Melanocyte of skin (primary cell): ENCODE data around the gene RHOJ. TPM values are rescaled to one million over a fixed set of nuclear protein-coding genes. Genes with fewer than 3 reads are reported as not detected.

Experiments
- total RNA-seq, 2 donors: library from RNA; depleted of rRNA; stranded (reverse); fragments of >200 nt; gene quantifications; 2 replicates each; pipeline ENCODE4 v1.2.3, GENCODE V29; 2012

The RHOJ gene
- 10 to 100 TPM; 45.8 to 58.3 TPM for total RNA-seq

DNA sequence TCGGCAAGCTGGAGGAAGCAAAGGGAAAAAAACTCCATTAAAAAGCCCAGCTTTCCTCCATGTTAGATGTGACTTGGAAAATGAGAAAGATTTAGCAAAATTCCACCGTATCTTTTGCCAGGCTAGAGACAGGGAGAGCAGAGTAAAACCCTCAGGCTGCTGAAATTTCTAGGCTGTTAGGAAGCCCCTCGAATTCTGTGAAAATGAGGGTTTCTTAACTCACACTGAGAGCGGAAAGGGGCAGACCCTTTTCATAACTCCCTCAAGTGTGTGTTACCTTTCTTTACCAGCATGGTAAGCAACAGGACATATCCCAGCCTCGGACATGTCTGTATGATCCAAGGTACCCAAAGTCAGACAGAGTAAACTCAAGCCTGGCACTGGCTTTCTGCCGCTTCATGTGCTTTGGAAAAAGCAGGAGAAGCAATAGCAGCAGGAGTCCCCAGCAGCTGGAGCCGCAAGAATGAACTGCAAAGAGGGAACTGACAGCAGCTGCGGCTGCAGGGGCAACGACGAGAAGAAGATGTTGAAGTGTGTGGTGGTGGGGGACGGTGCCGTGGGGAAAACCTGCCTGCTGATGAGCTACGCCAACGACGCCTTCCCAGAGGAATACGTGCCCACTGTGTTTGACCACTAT, at the start of gene RHOJ:
Gene RHOJ, plus strand, starts transcription at position 37 of the 637 bp plus-strand sequence. Its CDS starts 427 bp downstream, at position 464.

DNA sequence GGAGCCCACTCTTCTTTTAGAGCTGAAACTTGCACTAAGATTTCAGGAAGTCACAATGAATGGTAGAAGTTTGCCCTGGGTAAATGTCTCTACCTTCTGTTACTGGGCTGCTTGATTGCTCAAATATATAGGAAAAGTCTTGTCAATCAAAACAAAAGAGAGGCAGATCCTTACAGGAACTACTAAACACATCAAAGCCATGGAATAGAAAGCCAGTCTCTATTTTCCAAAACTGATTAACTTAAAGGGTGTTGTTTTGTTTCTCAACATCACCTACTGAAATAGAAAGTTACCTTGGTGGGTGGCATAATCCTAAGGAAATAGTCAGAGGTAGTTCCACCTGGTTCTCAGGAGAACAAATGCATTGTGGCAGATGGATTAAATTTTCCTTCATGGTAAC, 114.6 kb downstream of the RHOJ start, which contains the start of gene GPHB5:
Gene GPHB5, minus strand, starts transcription at position 101 of the 400 bp plus-strand sequence. CDS start 1,086 bp downstream, outside the sequence.

Other genes starting within 250 kb of the RHOJ start
- gene KCNH5, start 159.0 kb upstream of the RHOJ start, total RNA-seq = not detected
- gene GPHB5, start 114.5 kb downstream of the RHOJ start, total RNA-seq = not detected